HG02852 (cell line): ENCODE measurements around the gene C2CD2.
"Not testable (repeated sequence)": the region's sequence is repeated elsewhere in the genome, so short reads cannot be mapped to it uniquely, and the experiment has no call there.

Source experiments
- ATAC-seq: cut with Tn5 transposase; IDR thresholded peaks from one replicate; pipeline ENCODE4 v1.9.1; 2021; ENCODE audit warnings: mild to moderate bottlenecking, moderate library complexity; ENCODE audit not compliant: unreplicated experiment

The C2CD2 gene

DNA sequence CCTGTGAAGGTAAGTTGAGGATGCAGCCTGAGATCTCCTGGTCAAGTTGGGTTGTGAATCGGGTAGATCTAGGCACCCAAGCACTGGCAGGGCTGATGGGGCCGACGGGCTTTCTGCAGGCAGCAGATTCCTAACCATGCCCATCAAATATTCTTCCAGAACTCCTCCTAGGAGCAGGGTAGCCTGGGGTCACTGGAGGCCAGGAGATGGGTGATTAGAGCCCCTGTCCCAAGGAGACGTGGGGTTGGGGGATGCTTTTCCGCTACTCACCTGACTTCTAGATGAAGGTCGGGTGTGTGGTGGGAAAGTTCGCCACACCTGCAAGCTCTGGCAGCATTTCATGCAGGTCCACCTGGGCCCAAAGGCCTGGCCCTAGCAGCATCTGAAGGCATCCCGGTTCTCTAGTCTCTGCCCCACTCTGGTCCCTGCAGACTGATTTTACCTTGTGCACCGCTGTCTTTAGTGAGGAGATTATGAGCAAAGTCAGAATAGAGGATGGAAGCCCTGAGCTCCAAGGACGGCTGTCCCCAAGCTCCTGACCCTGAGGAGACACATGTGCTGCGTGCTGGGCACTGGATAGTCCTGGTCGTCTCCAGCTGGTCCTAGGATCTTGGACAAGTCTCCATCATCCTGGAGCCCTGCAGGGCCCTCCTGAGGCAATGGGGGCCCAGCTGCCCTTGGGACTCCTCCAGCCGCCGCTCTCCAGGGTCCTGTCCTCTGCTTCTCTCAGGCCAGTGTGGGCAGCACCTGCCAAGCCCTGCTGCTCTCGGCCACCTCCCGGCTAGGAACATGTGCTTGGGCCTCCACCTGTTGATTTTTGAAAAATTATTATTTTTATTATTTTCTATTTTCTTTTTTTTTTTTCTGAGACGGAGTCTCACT, 21.8 kb upstream of the C2CD2 start:
- ATAC-seq = no peak

DNA sequence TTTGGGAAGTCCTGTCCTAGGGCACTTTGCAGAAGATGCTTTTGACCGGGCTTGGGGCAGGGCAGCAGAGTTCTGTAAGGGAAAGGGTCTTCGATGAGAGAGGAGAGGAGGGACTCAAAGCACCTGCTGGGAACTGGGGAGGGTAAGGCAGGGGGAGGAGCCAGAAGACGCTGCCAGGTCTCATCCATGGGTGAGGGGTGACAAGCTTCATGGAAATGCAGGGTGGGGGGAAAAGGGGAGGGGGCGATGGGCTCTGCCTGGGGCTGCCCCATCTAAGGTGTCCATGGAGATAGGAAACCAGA, 20.9 kb upstream of the C2CD2 start:
- no peak for ATAC-seq

DNA sequence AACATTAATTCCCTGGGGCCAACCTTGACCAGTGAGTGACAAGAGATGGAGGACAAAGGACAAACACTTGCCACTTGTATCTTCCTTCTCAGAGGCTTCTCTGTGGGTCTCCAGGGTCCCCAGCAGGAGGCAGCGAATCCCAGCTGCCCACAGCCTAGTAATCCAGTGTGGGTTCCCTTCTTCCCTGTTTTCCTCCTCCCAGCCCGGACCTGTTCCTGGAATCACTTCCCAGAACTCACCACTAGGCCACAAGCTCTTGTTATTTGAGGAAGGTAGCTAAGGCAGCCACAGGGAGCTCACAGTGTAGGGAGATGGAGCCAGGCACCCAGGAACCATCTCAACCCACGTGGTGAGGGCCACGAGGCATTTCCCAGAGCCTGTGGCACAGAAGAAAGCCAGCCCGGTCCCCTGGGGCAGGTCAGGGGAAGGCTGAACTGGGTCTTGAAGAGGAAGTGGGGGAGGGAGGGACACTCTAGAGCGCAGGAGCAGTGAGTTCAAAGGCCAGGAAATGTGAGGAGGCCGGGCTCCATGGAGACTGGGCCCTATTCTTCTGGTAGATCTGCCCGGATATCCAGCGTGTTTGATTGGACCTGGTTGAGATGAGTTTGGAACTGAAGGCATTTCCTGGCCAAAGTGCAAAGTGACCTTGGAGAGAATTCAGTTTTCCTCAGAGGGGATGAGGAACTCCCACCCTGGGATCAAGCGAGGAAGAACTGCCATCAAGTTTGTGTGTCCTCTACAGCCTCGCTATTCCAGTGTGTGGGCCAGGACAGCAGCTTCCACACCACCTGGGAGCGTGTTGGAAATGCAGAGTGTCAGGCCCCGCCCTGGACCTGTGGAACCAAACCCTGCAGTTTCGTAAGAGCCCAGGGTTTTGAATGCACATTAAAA, 20.3 kb upstream of the C2CD2 start:
- ATAC-seq = no peak

DNA sequence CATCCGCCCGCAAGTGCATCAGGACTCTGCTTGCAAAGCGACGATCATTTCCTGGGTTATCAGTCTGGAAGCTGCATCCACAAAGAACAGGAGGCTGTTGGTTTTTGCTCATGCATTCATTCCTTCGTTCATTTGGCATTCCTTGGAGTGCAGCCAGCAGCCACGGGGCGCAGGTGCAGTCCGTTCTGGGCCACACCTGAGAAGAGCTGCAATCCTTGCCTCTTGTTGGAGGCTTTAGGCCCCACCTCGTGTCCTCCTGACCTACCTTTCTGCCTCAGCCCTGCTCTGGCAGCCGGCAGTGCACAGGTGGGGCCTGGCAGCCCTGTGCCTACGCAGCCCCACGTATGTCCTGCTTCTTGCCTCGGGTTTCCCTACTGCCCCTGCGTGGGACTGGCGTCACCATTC, 19.6 kb upstream of the C2CD2 start:
- no peak for ATAC-seq

DNA sequence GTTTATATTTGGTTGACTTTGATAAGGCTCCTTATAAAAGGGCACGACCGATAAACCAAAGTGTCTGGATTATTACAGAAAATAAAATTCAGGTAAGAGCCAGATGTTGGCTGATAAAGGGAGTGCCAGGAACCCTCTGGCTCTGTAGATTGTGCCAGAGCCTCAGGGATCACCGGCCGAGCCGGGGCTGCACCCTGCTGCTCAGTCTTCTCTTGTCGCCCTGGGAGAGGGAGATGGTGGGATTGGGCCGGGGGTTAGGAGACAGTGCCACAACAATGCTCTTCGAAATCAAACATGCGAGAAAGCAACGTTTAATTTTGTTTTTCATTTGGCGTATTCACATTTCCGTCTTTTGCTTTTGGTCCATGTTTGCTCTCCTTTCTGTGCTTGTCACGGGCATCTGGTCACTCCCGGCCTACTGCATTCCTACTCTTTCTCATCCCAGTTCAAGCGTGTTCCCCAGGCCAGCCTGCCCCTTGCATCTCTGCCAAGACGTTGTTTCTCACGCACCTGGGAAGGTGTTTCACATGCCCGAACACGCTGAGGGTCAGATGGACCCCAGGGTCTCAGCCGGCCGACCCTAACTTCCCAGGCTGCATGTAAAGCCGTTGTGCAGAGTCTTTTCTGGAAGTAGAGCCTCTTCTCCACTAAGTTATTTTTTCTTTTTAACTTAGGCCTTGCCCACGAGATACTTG, 18.8 kb upstream of the C2CD2 start:
- ATAC-seq = no peak

DNA sequence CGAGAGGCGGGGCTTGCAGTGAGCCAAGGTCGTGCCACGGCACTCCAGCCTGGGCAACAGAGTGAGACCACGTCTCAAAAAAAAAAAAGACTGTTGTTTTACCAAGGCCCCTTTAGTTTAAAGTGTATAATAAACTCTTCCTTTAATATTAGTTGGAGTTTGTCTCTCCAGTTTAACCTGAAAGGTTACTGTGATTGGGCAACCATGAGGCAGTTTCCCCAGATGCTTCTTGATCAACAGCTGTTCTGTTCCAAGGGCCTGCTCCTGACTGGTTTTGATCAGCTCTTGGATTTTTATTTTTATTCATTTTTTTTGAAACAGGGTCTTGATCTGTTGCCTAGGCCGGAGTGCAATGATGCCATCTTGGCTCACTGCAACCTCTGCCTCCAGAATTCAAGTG, 18.1 kb upstream of the C2CD2 start:
- no peak for ATAC-seq

DNA sequence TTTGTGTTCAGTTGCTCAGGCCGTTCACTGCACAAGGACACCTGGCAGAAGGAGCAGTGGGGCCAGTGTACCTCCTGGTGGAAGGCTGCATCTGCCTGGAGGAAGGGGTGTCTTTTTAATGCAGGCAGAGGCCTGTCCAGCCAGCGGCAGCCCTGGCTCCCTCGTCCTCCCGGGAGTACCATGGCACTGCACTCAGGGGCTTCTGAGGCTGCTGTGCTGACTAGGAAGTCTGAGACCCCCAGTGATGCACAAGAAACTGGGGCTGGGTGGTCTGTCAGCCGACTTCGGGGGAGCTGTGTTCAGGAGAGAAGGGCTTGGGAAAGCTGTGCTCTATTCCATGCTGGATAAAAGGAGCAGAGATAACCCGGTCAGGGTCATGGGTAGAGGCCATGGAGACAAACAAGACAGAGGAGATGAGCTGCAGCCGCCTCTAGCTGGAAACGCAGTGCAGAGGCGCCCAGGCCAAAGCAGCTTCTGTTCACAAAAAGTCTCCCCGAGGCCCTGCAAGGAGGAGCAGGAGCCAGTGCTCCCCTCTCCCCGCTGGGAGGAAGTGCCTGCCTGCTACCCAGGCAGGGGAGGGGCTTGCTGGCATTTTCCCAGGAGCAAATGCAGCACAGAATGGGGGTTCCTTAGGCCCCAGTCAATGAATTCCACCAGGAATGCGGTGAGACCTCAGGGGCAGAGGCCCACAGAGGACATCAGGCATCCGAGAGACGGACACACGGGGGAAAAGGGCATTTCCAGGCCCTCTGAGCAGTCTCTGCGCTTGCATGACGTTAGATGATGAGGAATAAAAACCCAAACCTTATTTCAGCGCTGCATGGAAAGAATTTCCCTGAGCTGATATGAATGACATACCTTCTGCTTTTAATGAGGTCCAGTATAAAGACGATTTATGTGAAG, 17.2 kb upstream of the C2CD2 start:
- ATAC-seq = no peak

DNA sequence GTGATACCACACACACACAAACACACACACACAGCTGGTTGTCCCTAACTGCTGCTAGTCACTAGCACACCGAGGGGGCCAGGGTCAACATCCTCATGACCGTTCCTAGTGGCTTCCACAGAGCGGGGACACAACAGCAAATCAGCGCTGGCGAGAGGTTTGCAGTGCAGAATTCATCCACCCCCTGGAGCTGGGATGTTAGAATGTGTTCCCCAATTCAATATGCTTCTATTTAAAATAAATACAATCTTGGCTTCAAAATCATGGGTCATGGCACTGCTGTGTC, 16.2 kb upstream of the C2CD2 start:
- ATAC-seq = no peak

DNA sequence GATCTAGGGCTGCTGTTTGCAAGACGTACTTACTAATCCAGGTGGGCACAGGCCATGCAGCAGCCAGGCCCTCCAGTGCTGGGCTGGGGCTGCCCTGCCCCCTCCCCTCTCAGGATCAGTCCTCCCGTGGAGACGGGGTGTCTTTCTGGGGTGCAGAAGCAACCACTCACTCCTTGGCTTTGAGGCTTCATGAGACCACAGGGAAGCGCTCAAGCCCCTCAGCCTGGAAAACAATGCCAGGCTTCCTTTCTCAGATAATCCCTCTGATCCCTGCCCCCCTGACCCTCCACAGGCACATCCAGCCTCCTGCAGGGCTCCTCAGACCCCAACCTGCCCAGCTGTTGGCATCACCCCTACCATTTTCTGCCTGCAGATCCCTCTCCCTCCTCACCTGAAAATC, 13.9 kb upstream of the C2CD2 start:
- no peak for ATAC-seq

DNA sequence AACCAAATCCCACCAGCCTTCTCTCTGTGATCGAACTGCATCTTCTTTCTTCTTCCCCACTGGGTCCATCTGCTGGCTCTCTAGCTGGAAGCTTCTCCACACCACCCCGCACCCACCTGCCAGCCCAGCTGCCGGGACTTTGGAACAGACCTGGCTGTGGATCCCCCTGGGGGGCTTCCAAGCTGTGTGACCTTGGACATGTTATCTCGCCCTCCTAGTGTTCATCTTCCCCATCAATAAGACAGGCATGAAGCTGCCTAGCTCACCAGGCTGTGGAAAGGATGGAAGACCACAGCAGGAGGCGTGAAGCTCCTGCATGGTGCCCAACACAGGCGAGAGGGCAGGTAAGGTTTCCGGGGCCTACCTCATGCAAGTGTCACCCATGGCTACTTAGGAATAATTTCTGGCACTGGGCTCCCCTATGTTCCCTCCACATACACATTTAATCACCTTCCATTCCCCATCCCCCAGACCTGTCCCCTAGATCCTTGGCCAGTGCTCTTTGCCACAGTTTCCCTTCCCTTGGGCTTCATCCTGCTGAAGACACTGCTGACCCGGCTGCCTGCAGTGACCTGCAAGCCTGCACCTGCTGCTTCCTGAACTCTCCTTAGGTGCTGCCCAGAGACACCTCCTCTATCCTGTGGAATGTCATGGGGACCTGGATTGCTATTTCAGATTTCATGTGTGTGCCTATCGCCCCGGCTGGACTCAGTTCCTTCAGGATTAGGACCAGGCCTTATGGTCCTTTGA, 13.2 kb upstream of the C2CD2 start:
- no peak for ATAC-seq

DNA sequence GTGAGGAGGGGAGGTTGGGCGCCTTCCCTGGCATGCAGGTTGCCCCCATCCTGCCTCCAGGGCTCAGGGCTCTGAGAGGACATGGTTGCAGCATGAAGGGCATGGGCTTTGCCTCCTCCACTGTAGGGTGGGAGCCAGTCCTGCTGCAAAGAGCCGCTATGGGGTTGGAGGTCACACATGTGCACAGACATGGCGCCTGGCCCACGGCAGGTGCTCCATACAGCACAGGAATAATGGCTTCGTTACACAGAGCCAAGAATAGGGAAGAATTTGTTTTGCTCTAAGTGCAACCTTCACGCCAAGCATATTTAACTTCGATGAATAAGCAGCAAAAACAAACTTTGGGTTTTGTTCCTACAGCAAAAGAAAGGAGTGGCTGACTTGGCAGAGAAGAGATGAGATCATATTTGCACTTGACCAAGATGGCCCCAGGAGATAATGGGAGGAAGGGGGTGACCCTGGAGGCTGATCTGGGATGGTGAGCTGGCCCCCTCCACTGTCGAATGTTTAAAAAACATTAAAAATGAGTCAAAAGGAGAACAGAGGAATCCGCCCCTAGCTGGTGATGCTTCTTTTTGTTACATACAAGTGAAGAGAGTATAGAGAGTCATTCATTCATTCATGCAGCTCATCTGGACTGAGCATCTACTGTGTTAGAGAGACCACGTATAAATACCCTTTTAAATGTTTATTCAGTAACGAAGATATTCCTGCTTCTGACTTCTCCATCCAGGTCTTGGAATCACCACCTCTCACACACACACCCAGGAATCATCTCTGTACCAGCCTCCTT, 12.4 kb upstream of the C2CD2 start:
- no peak for ATAC-seq

DNA sequence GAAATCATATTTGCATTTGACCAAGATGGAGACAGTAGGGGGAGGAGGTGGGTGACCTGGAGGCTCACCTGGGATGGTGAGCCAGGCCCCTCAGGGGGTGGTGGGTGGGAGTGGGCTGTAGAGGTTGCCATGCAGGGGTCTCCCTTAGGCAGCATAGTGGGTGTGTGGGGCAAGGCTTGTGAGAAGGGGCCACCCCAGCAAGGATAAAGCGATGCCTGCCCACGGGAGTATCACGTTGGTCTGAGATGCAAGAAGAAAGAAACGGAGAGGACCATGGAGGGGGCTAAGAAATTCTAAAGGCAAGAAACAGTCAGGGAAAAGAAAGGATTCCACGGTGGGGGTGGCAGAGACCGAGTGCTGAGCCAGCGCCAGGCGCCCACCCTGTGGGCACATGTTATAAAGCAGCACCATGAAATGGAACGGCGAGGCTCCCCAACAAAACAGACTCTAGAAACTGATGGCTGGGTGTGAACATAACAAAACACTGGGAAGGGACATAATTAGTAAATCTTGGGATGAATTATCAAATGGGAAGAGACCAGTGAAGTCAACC, 11.7 kb upstream of the C2CD2 start:
- ATAC-seq = no peak

DNA sequence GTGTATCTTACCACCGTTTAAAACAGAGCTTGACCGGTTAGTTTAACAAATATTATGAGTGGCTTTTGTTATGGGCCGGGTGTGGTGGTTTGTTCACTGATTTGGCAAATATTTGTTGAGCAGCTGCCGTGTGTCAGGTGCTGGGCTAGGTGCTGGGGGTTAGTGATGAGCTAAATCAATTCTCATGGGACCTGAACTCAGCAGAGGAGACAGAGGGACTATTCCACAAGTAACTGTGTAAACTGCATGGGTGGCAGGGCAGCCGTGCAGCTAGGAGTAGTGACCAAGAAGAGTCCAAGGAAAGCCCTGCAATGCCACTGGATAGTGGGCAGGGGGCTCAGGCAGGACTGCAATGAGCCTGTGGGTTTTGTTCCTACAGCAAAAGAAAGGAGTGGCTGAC, 11.2 kb upstream of the C2CD2 start:
- ATAC-seq = no peak

DNA sequence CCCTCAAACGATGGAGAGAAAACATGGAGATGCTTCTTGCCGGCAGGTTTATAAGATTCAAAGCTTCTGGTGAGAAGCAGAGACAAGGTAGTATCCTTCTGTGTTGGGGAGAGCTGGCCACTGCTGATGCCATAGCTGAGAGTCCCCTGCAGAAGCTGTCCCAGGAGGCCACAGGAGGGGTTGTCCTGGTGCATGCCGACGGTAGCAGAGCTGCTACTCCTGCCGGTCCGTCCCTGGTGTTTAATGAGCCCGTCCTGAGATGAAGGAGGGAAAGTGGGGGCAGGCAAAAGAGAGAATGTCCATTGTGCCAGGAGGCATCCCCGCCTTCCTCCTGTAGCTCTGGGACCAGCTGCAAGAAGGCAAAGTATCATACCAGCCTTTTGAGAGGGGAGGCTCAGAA, 10.4 kb upstream of the C2CD2 start:
- ATAC-seq = no peak

DNA sequence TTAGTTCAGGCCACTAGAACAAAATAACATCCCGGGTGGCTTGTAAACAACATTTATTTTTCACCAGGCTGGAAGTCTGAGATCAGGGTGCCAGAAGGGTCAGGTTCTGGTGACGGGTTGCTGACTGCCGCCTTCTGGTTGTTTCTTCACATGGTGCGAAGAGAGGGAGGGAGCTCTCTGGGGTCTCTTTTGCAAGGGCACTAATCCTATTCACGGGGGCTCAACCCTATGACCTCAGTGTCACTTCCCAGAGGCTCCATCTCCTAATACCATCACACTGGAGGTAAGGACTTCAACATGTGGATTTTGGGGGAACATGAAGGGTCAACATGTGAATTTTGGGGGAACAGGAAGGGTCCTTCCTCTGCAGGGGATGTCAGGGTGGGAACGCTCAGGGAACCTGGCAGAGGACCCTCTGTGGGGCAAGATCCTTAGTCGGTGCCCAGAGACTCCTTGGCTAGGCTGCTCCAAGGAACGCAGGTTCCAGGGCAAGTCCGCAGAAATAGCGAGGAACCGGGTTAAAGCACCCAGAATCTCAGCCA, 8.7 kb upstream of the C2CD2 start:
- no peak for ATAC-seq

DNA sequence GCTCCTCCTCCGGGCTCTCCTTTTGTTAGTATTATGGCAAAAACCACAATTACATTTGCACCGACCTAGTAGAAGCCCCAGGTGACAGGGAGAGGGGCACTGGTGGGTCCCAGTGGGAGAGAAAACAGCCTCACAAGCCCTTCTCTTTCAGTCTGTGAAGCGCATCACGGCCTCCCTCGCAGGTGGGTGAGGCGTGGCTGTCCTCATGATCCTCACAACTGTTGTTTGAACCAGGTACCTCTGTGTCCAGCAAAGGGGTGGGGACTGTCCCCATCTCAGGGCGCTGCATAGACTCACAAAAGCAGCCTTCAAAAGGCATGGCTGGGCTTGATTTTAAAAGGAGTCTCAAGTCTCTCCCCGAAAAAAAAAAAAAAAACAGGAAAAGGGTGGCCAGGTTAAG, 7.9 kb upstream of the C2CD2 start:
- no peak for ATAC-seq

DNA sequence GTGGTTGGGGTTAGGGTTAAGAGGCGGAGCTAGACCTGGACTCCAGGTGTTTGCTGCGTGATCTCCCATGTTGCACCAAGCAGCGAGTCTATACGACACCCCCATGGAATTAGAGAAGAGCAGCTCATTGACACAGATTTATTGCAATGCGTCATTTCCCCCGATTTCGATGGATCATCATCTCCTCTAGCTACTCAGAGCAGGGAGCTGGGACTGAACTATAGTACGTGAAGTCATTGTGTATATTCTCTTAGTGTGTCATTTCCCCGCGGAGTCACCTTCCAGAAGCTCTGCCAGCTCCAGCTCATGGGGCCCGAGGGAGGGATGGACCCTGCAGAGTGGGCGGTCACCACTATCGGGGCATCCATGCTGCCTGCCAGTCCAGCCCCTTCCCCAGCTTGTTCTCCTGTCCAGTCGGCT, 7.5 kb upstream of the C2CD2 start:
- ATAC-seq = no peak

DNA sequence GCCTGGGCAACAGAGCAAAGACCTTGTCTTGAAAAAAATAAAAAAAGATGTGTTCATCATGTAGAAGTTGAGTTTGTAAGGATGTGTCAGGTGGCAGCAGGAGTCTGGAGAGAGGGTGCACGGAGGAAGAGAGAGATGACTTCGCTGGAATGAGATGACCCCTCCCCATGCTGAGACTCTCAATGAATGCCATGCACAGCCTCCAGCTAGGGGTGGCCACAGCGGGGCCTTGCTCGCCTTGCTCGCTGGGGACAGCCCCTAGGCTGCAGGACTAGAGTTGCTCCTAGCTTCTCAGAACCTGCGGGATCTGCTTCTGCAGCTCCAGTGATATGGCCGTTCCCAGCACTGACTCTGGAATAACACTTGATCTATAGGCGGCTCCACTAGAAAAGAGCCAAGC, 6.6 kb upstream of the C2CD2 start:
- ATAC-seq = no peak

DNA sequence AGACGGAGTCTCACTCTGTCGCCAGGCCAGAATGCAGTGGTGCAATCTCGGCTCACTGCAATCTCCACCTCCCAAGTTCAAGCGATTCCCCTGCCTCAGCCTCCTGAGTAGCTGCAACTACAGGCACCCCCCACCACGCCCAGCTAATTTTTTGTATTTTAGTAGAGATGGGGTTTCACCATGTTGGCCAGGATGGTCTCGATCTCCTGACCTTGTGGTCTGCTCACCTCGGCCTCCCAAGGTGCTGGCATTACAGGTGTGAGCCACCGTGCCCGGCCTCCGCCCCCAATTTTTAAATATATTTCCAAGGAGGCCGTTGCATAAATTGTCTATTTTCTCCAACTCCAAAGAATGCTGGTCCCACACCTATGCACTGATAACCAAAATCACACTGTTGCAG, 5.9 kb upstream of the C2CD2 start:
- ATAC-seq = not testable (repeated sequence)
